ENCODE measurements around the gene VWF.
"Not testable (repeated sequence)": the region's sequence is repeated elsewhere in the genome, so short reads cannot be mapped to it uniquely, and the experiment has no call there.

VWF gene

DNA sequence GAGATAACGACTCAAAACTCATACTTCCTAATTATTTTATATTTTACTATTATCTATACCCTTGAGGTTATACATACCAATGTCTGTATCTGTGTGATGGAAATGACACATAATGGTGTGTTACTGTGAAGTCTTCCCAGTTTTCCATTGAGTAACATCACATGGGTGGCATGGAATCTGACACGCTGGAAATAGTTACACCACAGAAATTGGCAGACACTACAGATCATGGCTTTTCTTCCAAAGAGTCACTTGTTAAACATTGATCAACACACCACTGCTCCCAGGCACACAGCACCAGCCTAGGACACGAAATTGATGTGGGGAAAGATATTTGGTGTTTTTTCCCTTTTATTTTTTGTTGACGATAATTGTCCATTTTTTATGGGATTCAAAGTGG lies 33.0 kb upstream of the VWF start:
- no peak for TF ChIP-seq CTCF (IDR thresholded peaks at IDR 0.05; ENCODE audit: low read depth, low read length)
- H3K4me3 ChIP-seq (replicated peaks in 1 of 2; ENCODE audit: low read depth in 2 of 2, low read length in 2 of 2) = no peak overlapping the region
- no peak for DNase-seq (ENCODE audit: low read depth in 2 of 2)

DNA sequence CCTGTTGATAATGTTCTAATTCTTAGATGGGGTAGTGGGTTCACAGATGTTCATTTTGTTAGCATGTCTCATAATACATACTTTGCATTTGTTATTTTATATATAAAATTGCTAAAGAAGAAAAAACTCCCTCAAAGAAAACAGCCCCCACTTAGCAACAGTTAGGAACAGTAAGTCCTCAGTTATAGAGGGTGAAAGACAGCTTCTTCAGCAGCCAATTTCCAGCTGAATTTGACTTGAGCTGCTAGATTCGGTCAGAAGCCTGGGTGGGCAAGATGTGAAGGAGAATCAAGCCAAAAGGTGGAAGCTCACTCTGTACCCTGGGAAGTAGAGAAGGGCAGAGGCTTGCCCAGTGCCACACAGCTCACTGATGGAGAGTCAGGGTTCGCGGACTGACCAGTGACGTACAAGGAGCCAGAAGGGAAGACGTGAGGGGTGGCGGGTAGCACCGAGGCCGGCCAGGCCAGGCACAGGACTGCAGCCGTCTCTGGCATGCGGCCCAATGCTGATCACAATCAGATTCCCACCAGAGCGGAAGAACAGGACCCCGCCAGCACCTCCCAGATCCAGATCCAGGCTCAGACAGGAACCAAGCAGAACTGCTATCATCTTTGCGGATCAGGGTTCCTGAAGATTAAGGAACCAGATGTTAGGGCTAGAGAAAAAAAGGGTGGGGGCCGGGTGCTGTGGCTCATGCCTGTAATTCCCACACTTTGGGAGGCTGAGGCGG lies 30.4 kb upstream of the VWF start:
- no peak for DNase-seq (ENCODE audit: low read depth in 2 of 2)
- no peak overlapping the region for H3K4me3 ChIP-seq (replicated peaks in 1 of 2; ENCODE audit: low read depth in 2 of 2, low read length in 2 of 2)
- TF ChIP-seq CTCF (IDR thresholded peaks at IDR 0.05; ENCODE audit: low read depth, low read length) = no peak

GRCh38 chr12:6148722-6149121 lies 24.3 kb upstream of the VWF start:
- DNase-seq (ENCODE audit: low read depth in 2 of 2); H3K4me3 ChIP-seq (replicated peaks in 1 of 2; ENCODE audit: low read depth in 2 of 2, low read length in 2 of 2): not testable (repeated sequence)

GRCh38 chr12:6148061-6148460 lies 23.6 kb upstream of the VWF start:
- DNase-seq (ENCODE audit: low read depth in 2 of 2) = no peak
- no peak overlapping the region for H3K4me3 ChIP-seq (replicated peaks in 1 of 2; ENCODE audit: low read depth in 2 of 2, low read length in 2 of 2)
- no peak for TF ChIP-seq CTCF (IDR thresholded peaks at IDR 0.05; ENCODE audit: low read depth, low read length)

DNA sequence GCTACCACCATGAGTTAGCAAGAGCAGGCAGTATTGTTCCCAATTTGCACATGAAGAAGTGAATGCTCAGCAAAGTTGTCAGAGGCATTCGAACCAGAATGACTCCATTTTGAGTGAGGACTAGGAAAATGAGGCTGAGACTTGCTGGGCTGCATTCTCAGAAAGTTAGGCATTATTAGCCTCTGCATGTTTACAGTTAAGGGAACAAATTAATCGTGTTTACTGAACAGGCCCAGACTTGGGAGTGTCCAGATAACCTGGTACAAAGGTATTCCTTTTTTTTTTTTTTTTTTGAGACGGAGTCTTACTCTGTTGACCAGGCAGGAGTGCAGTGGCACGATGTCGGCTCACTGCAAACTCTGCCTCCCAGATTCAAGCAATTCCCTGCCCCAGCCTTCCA lies 22.5 kb upstream of the VWF start:
- no peak for DNase-seq (ENCODE audit: low read depth in 2 of 2)
- TF ChIP-seq CTCF (IDR thresholded peaks at IDR 0.05; ENCODE audit: low read depth, low read length) = no peak
- no peak overlapping the region for H3K4me3 ChIP-seq (replicated peaks in 1 of 2; ENCODE audit: low read depth in 2 of 2, low read length in 2 of 2)

- no peak for DNase-seq (ENCODE audit: low read depth in 2 of 2)
- no peak for TF ChIP-seq CTCF (IDR thresholded peaks at IDR 0.05; ENCODE audit: low read depth, low read length)
- H3K4me3 ChIP-seq (replicated peaks in 1 of 2; ENCODE audit: low read depth in 2 of 2, low read length in 2 of 2) = no peak overlapping the region
Measured at GRCh38 chr12:6146509-6146908, 22.0 kb upstream of the VWF start.

- no peak overlapping the region for H3K4me3 ChIP-seq (replicated peaks in 1 of 2; ENCODE audit: low read depth in 2 of 2, low read length in 2 of 2)
- TF ChIP-seq CTCF (IDR thresholded peaks at IDR 0.05; ENCODE audit: low read depth, low read length) = no peak
- peak; percentile 25 to 37 for DNase-seq (ENCODE audit: low read depth in 2 of 2)
Measured at GRCh38 chr12:6145564-6145963, 21.1 kb upstream of the VWF start.
